PC-9 (cell line): Measurements from ENCODE around the gene PROK1.

Experiments
- EZH2 ChIP-seq: fragments of 200-600 bp; sonication (generic); IDR thresholded peaks from 2 replicates; pipeline ENCODE4 v1.8.0; 2017; ENCODE audit warnings: antibody characterized with exemption, low read depth
- TF ChIP-seq, protein P1 (sequence below): fragments of 200-600 bp; sonication (generic); conservative IDR thresholded peaks from 2 replicates; pipeline ENCODE4 v1.6.1; 2017; ENCODE audit warnings: mixed run types, antibody characterized with exemption, mild to moderate bottlenecking, moderate library complexity

DNA sequence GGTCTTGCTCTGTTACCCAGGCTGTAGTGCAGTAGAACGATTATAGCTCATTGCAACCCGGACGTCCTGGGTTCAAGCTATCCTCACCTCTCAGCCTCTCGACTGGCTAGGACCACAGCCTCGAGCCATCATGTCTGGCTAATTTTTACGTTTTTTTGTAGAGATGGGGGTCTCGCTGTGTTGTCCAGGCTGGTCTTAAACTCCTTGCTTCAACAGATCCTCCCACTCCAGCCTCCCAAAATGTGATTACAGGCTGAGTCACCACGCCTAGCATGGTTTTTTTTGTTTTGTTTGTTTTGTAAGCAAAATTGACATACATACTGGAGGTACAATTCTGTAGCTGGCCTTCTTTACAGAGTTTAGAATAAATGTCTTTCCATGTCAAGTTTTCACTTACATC is 42.5 kb upstream of the PROK1 start:
- TF ChIP-seq, protein P1, sequence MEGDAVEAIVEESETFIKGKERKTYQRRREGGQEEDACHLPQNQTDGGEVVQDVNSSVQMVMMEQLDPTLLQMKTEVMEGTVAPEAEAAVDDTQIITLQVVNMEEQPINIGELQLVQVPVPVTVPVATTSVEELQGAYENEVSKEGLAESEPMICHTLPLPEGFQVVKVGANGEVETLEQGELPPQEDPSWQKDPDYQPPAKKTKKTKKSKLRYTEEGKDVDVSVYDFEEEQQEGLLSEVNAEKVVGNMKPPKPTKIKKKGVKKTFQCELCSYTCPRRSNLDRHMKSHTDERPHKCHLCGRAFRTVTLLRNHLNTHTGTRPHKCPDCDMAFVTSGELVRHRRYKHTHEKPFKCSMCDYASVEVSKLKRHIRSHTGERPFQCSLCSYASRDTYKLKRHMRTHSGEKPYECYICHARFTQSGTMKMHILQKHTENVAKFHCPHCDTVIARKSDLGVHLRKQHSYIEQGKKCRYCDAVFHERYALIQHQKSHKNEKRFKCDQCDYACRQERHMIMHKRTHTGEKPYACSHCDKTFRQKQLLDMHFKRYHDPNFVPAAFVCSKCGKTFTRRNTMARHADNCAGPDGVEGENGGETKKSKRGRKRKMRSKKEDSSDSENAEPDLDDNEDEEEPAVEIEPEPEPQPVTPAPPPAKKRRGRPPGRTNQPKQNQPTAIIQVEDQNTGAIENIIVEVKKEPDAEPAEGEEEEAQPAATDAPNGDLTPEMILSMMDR, result no peak
- no peak for TF ChIP-seq EZH2
